Measurements from ENCODE around the gene AGXT. TPM values are rescaled to one million over a fixed set of nuclear protein-coding genes. Genes with fewer than 3 reads are reported as not detected.
A peak's percentile ranks its signal among the peaks of the same experiment; 100 is the strongest.

The AGXT gene
- total RNA-seq, 1 experiment from 2014 or later, result 0.34 TPM

GRCh38 chr2:240914645-240915525 lies 46.3 kb downstream of the AGXT start:
- ATAC-seq, result peak; percentile 36
- Histone ChIP-seq H3K79me2 (ENCODE audit: insufficient read depth, low read length) (no peaks in the 10 kb centered on the region), H3K4me2 (ENCODE audit: low read length) (no peak overlapping the region), H3K27ac (ENCODE audit: low read depth, low read length) (no peak overlapping the region), H3K9me2 (ENCODE audit: insufficient read depth) (no peaks in the 10 kb centered on the region), H3K9me3 (ENCODE audit: control insufficient read depth in 1 of 2, insufficient read depth in 1 of 2, low read depth in 1 of 2, low read length in 2 of 2) (no peaks in the 10 kb centered on the region), H4K20me1 (ENCODE audit: insufficient read depth) (no peaks in the 10 kb centered on the region), H2AFZ (ENCODE audit: low read depth, low read length, poor library complexity, severe bottlenecking) (no peak overlapping the region), H3K9ac (ENCODE audit: low read length) (no peak overlapping the region), H3K4me3 (replicated peaks in 1 of 2; ENCODE audit: low read depth in 1 of 2, low read length in 2 of 2) (no peak overlapping the region), H3K4me1 (ENCODE audit: control insufficient read depth in 1 of 2, insufficient read depth in 2 of 2, low read length in 2 of 2) (peaks cover 0 to 12% of the 10 kb centered on the region in 2 experiments; a peak in 1 of 4 replicates), H3K27me3 (ENCODE audit: insufficient read depth, low read length) (no peaks in the 10 kb centered on the region; the same call in 1 of the 2 replicates), H3K36me3 (ENCODE audit: control insufficient read depth in 1 of 2, insufficient read depth in 2 of 2, low read length in 2 of 2) (no peaks in the 10 kb centered on the region)
- no TSS peak for BruUV-seq (replicated peaks)
- DNase-seq (ENCODE audit: low read depth, low spot score), result no peak
- POLR2A ChIA-PET, result no interaction called here
- TF ChIP-seq ATF3 (IDR thresholded peaks at IDR 0.05), result no peak
- no peak for TF ChIP-seq REST (IDR thresholded peaks at IDR 0.05; ENCODE audit: low read depth)
- TF ChIP-seq ZBTB33 (IDR thresholded peaks at IDR 0.05; ENCODE audit: extremely low read depth, insufficient replicate concordance, low read length), result no peak
- no peak; a peak in 1 of 6 replicates for TF ChIP-seq CTCF (IDR thresholded peaks at IDR 0.05 in 2 of 3, conservative IDR thresholded peaks at IDR 0.05 in 1 of 3; ENCODE audit: borderline replicate concordance in 1 of 3, insufficient read depth in 1 of 3, low read depth in 2 of 3, low read length in 2 of 3)
- no peak for TF ChIP-seq SIN3A (IDR thresholded peaks at IDR 0.05; ENCODE audit: low read depth)
- TF ChIP-seq EZH2 (IDR thresholded peaks at IDR 0.05), result no peak
- no peak for TF ChIP-seq POLR2AphosphoS5 (IDR thresholded peaks at IDR 0.05; ENCODE audit: low read depth, low read length)
- TF ChIP-seq ZNF274 (IDR thresholded peaks at IDR 0.05; ENCODE audit: low read depth, low read length), result no peak
- no peak for TF ChIP-seq SP1 (IDR thresholded peaks at IDR 0.05; ENCODE audit: low read depth)
- no peak for TF ChIP-seq RAD21 (IDR thresholded peaks at IDR 0.05; ENCODE audit: low read depth)
- no peak for TF ChIP-seq CBX3 (IDR thresholded peaks at IDR 0.05; ENCODE audit: low read depth)
- TF ChIP-seq FOSL1 (IDR thresholded peaks at IDR 0.05; ENCODE audit: low read depth), result no peak
- no peak for TF ChIP-seq SRF (IDR thresholded peaks at IDR 0.05; ENCODE audit: low read depth)
- no peak for TF ChIP-seq ZFX (IDR thresholded peaks at IDR 0.05)
- no peak for TF ChIP-seq MAX (IDR thresholded peaks at IDR 0.05)
- TF ChIP-seq ELF1 (IDR thresholded peaks at IDR 0.05; ENCODE audit: borderline replicate concordance, low read depth), result no peak
- no peak for TF ChIP-seq JUND (IDR thresholded peaks at IDR 0.05)
- TF ChIP-seq EGR1 (IDR thresholded peaks at IDR 0.05; ENCODE audit: low read depth), result no peak
- no peak for TF ChIP-seq EZH2phosphoT487 (IDR thresholded peaks at IDR 0.05; ENCODE audit: borderline replicate concordance)
- RAD21 ChIA-PET (ENCODE audit: low non-redundant PET in 1 of 2, low total read pairs in 2 of 2, uncharacterized antibody in 2 of 2, unreplicated experiment in 2 of 2), result interaction anchor here (1.0 to 1.1 kb wide), 2 partner anchors 69 to 187 kb away, joined by 3 read pairs; partner anchors contain the start of gene MTERF4 (in 1 of the 2)
- intact Hi-C loops (cut with micrococcal nuclease), result loop anchor here (5.0 kb wide), 1 partner anchor 72 kb away; no protein-coding TSS in a partner anchor
- CTCF ChIA-PET, result interaction anchor here (0.5 to 1.5 kb wide), 14 partner anchors 9 to 477 kb away, joined by 3 to 8 read pairs (median 3); partner anchors contain the start of genes CROCC2, MAB21L4 and PASK
